WTC11 (cell line): ENCODE measurements around the gene MED12L.

ENCODE experiments used
- CBFB ChIP-seq: sonication (generic); formaldehyde crosslinking; IDR thresholded peaks from 2 replicates; pipeline ENCODE4 v1.8.1; 2022; ENCODE audit warnings: mild to moderate bottlenecking, low read depth, missing genetic modification reagents
- CTCF ChIP-seq: fragments of 200-600 bp; IDR thresholded peaks from 2 replicates; pipeline ENCODE4 v1.8.0; 2022; ENCODE audit warnings: antibody characterized with exemption
- GABPB1 ChIP-seq: sonication (generic); formaldehyde crosslinking; IDR thresholded peaks from 2 replicates; pipeline ENCODE4 v1.8.1; 2023; ENCODE audit warnings: mild to moderate bottlenecking, missing genetic modification reagents
- MAX ChIP-seq: sonication (generic); formaldehyde crosslinking; IDR thresholded peaks from 2 replicates; pipeline ENCODE4 v1.8.0; 2022; ENCODE audit warnings: mild to moderate bottlenecking, missing genetic modification reagents
- NR2C2 ChIP-seq: sonication (generic); formaldehyde crosslinking; IDR thresholded peaks from 2 replicates; pipeline ENCODE4 v1.8.0; 2022; ENCODE audit warnings: mild to moderate bottlenecking, missing genetic modification reagents
- SMAD3 ChIP-seq: sonication (generic); formaldehyde crosslinking; IDR thresholded peaks from 2 replicates; pipeline ENCODE4 v1.8.0; 2022; ENCODE audit warnings: missing genetic modification reagents, mild to moderate bottlenecking, borderline replicate concordance
- SMAD4 ChIP-seq: sonication (generic); formaldehyde crosslinking; IDR thresholded peaks from 2 replicates; pipeline ENCODE4 v1.8.0; 2022; ENCODE audit warnings: mild to moderate bottlenecking, missing genetic modification reagents
- ZNF121 ChIP-seq: sonication (generic); formaldehyde crosslinking; IDR thresholded peaks from 2 replicates; pipeline ENCODE4 v1.8.0; 2023; ENCODE audit warnings: missing genetic modification reagents

DNA sequence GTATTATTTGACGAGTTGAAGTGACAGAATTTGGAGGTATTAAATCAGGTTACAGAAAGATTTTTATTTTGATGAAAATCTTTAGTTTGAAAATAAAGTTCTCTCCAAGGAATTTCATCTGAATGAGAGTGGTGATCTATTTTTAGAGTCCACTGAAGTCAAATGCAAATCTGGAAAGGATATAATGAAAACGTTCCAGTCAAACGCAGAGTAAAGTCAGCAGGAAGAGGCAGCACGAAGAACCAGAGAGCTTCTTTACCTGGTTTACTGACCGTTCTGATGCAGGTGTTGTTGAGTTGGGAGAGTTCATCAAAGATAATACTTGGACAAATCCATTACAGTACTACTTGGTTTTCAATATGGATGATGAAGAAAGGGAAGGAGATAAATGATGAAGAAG, 184.2 kb downstream of the MED12L start:
- TF ChIP-seq SMAD4 (CRISPR knock-in tag) (no peak), NR2C2 (CRISPR knock-in tag) (no peak), CTCF (no peak), SMAD3 (CRISPR knock-in tag) (no peak), ZNF121 (CRISPR knock-in tag) (no peak), MAX (CRISPR knock-in tag) (no peak), GABPB1 (no peak), CBFB (CRISPR knock-in tag) (no peak)
